Parathyroid adenoma (tissue), 2 donors: ENCODE data around the gene GOLGA6L2.

ENCODE experiments used
- H2AFZ ChIP-seq: fragments of 300-600 bp; sonication (generic); one replicate; pipeline ENCODE4 v1.7.0; 2017; ENCODE audit warnings: antibody characterized with exemption, mild to moderate bottlenecking
- H3K27ac ChIP-seq: fragments of 300-600 bp; sonication (generic); one replicate; pipeline ENCODE4 v1.7.0; 2017
- H3K27me3 ChIP-seq: fragments of 300-600 bp; sonication (generic); one replicate; pipeline ENCODE4 v1.7.0; 2017; ENCODE audit warnings: low read length; ENCODE audit not compliant: control insufficient read depth, insufficient read depth
- H3K36me3 ChIP-seq: fragments of 300-600 bp; sonication (generic); one replicate; pipeline ENCODE4 v1.7.0; 2017; ENCODE audit warnings: low read length; ENCODE audit not compliant: control insufficient read depth, insufficient read depth
- H3K4me1 ChIP-seq: fragments of 300-600 bp; sonication (generic); one replicate; pipeline ENCODE4 v1.7.0; 2017; ENCODE audit warnings: control low read depth
- H3K4me2 ChIP-seq: fragments of 300-600 bp; sonication (generic); one replicate; pipeline ENCODE4 v1.7.0; 2017; ENCODE audit warnings: low read length
- H3K4me3 ChIP-seq: fragments of 300-600 bp; sonication (generic); one replicate; pipeline ENCODE4 v1.7.0; 2017; ENCODE audit warnings: low read depth, low read length
- H3K79me2 ChIP-seq: fragments of 300-600 bp; sonication (generic); one replicate; pipeline ENCODE4 v1.7.0; 2017; ENCODE audit warnings: control low read depth
- H3K9ac ChIP-seq: fragments of 300-600 bp; sonication (generic); one replicate; pipeline ENCODE4 v1.7.0; 2017; ENCODE audit warnings: mild to moderate bottlenecking
- H3K9me3 ChIP-seq: fragments of 300-600 bp; sonication (generic); one replicate; pipeline ENCODE4 v1.7.0; 2017; ENCODE audit warnings: low read length; ENCODE audit not compliant: control insufficient read depth
- CTCF ChIP-seq: fragments of 300-600 bp; sonication (generic); IDR thresholded peaks from one replicate; pipeline ENCODE4 v1.7.0; 2017; ENCODE audit warnings: antibody characterized with exemption, mild to moderate bottlenecking
- donor health status: primary hyperparathyroidism.

The GOLGA6L2 gene

DNA sequence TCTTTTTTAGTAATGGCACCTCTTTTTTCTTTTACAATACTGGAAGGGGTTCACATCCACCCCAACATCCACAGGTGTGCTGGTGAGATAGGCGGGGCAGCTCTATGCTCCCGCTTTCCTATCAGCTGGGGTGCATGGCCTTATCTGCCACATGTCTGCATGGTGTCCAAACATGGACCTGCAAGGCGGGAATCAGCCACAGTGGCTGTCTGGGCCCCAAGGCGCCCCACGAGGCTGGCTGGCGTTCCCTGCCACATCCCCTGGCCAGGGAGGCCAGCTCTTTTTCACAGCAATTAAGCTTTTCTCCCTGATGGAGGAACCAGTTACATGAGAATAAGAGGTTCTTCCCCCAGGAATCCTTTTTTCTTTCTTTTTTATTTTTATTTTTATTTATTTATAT is 30.9 kb upstream of the GOLGA6L2 start:
- Histone ChIP-seq H3K27me3 (no peaks in the 10 kb centered on the region), H3K4me3 (no peak overlapping the region), H2AFZ (no peak overlapping the region), H3K4me2 (no peak overlapping the region), H3K4me1 (no peaks in the 10 kb centered on the region), H3K9me3 (no peaks in the 10 kb centered on the region), H3K27ac (no peak overlapping the region), H3K9ac (no peak overlapping the region), H3K79me2 (no peaks in the 10 kb centered on the region), H3K36me3 (no peaks in the 10 kb centered on the region)
- TF ChIP-seq CTCF, result no peak

- no peaks in the 10 kb centered on the region for H3K4me1 ChIP-seq
- no peak for TF ChIP-seq CTCF
- H3K36me3 ChIP-seq, result no peaks in the 10 kb centered on the region
- H2AFZ ChIP-seq, result no peak overlapping the region
- no peaks in the 10 kb centered on the region for H3K27me3 ChIP-seq
- no peak overlapping the region for H3K4me3 ChIP-seq
- no peak overlapping the region for H3K27ac ChIP-seq
- H3K79me2 ChIP-seq, result no peaks in the 10 kb centered on the region
- H3K9ac ChIP-seq, result no peak overlapping the region
- no peak overlapping the region for H3K4me2 ChIP-seq
- no peaks in the 10 kb centered on the region for H3K9me3 ChIP-seq
These were observed 25.6 kb upstream of the GOLGA6L2 start for GRCh38 chr15:23472678-23473077.

DNA sequence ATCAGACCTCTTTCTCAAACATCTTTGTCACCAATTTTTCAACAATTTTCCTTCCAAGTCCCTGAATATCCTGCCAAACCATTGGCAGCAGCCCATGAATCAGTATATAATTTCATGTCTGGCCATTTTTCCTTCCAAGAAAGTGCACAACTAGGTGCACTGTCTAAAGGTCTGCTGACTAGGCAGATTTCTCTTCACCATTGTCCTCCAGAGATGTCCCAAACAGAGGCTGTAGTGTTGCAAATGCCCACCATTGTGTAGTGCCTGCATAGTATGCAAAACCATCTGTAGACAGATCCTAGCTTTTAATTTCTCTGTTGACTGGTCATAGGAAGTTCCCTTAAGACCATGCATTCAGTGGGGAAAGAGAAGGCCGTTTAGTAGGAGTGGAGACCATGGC is 25.0 kb upstream of the GOLGA6L2 start:
- no peaks in the 10 kb centered on the region for H3K36me3 ChIP-seq
- no peak overlapping the region for H3K4me2 ChIP-seq
- H3K27me3 ChIP-seq, result no peaks in the 10 kb centered on the region
- H3K27ac ChIP-seq, result no peak overlapping the region
- H3K4me1 ChIP-seq, result no peaks in the 10 kb centered on the region
- H2AFZ ChIP-seq, result no peak overlapping the region
- TF ChIP-seq CTCF, result no peak
- no peak overlapping the region for H3K4me3 ChIP-seq
- H3K79me2 ChIP-seq, result no peaks in the 10 kb centered on the region
- no peaks in the 10 kb centered on the region for H3K9me3 ChIP-seq
- H3K9ac ChIP-seq, result no peak overlapping the region

GRCh38 chr15:23467110-23467600 is 20.1 kb upstream of the GOLGA6L2 start:
- H3K79me2 ChIP-seq, result no peaks in the 10 kb centered on the region
- H3K9ac ChIP-seq, result no peak overlapping the region
- no peak overlapping the region for H3K27ac ChIP-seq
- H3K27me3 ChIP-seq, result no peaks in the 10 kb centered on the region
- no peaks in the 10 kb centered on the region for H3K4me1 ChIP-seq
- H3K4me3 ChIP-seq, result no peak overlapping the region
- no peaks in the 10 kb centered on the region for H3K9me3 ChIP-seq
- no peaks in the 10 kb centered on the region for H3K36me3 ChIP-seq
- no peak for TF ChIP-seq CTCF
- H2AFZ ChIP-seq, result no peak overlapping the region
- no peak overlapping the region for H3K4me2 ChIP-seq

GRCh38 chr15:23457890-23458289 is 10.8 kb upstream of the GOLGA6L2 start:
- H3K9ac ChIP-seq, result no peak overlapping the region
- H3K79me2 ChIP-seq, result no peaks in the 10 kb centered on the region
- H3K4me1 ChIP-seq, result no peaks in the 10 kb centered on the region
- H3K27ac ChIP-seq, result no peak overlapping the region
- H2AFZ ChIP-seq, result no peak overlapping the region
- no peak overlapping the region for H3K4me2 ChIP-seq
- no peaks in the 10 kb centered on the region for H3K9me3 ChIP-seq
- no peaks in the 10 kb centered on the region for H3K36me3 ChIP-seq
- no peak overlapping the region for H3K4me3 ChIP-seq
- no peaks in the 10 kb centered on the region for H3K27me3 ChIP-seq
- TF ChIP-seq CTCF, result no peak
